Esophagus (tissue), 2 donors: ENCODE results near the gene GIMAP5. TPM values are rescaled to one million over a fixed set of nuclear protein-coding genes. Genes with fewer than 3 reads are reported as not detected.

ENCODE experiments used
- H3K27ac ChIP-seq, 2 donors: one replicate each; pipeline ENCODE4 v1.5.1; 2013; ENCODE audit warnings: low read depth in 2 of 2, mild to moderate bottlenecking in 2 of 2, inconsistent platforms in 1 of 2, low read length in 1 of 2, moderate library complexity in 1 of 2
- H3K27me3 ChIP-seq, 2 donors: one replicate each; pipeline ENCODE4 v1.6.1; 2013; ENCODE audit warnings: low read length in 2 of 2, control low read depth in 1 of 2, mild to moderate bottlenecking in 1 of 2; ENCODE audit not compliant: insufficient read depth in 2 of 2, control insufficient read depth in 1 of 2
- H3K36me3 ChIP-seq, 2 donors: one replicate each; pipeline ENCODE4 v1.6.1; 2013; ENCODE audit warnings: low read length in 1 of 2; ENCODE audit not compliant: control insufficient read depth in 2 of 2, insufficient read depth in 2 of 2
- H3K4me1 ChIP-seq, 2 donors: one replicate each; pipeline ENCODE4 v1.6.1; 2013; ENCODE audit warnings: low read length in 1 of 2; ENCODE audit not compliant: control insufficient read depth in 2 of 2, insufficient read depth in 2 of 2
- H3K4me3 ChIP-seq, 2 donors: one replicate each; pipeline ENCODE4 v1.5.1; 2013; ENCODE audit warnings: low read length in 2 of 2, mild to moderate bottlenecking in 2 of 2, low read depth in 1 of 2, moderate library complexity in 1 of 2
- H3K9me3 ChIP-seq, 2 donors: one replicate each; pipeline ENCODE4 v1.6.1; 2013; ENCODE audit warnings: mild to moderate bottlenecking in 2 of 2, low read depth in 1 of 2, low read length in 1 of 2, moderate library complexity in 1 of 2; ENCODE audit not compliant: control insufficient read depth in 2 of 2, insufficient read depth in 1 of 2
- WGBS, 2 donors: extraction: QIAGEN DNeasy Blood & Tissue Kit; methylation state at CpG; one replicate each; pipeline ENCODE4 v1.1.7; 2013; 5-methylcytosine and 5-hydroxymethylcytosine counted together
- polyA plus RNA-seq, 2 donors: library from polyadenylated mRNA; stranded (reverse); fragments of 200-250 nt; gene quantifications; one replicate each; pipeline ENCODE4 v1.2.3, GENCODE V29; 2013
- donor health status: healthy with polysubstance abuse.
- donor health status: Bipolar disorder and iron deficiency.

GIMAP5 gene
- polyA plus RNA-seq, 2 donors, result 5.2 to 7.6 TPM

GRCh38 chr7:150742286-150742968 is 5.2 kb downstream of the GIMAP5 start:
- no peaks in the 10 kb centered on the region for H3K27me3 ChIP-seq
- H3K36me3 ChIP-seq, result peaks cover 0 to 5% of the 10 kb centered on the region in 2 donors
- H3K27ac ChIP-seq, result no peak overlapping the region
- no peak overlapping the region for H3K4me3 ChIP-seq
- H3K9me3 ChIP-seq, result no peaks in the 10 kb centered on the region
- WGBS, 2 donors, result 81% methylated on average over 14 of the region's 14 CpGs
- peaks cover 0 to 3% of the 10 kb centered on the region in 2 donors for H3K4me1 ChIP-seq

GRCh38 chr7:150744041-150744656 is 6.9 kb downstream of the GIMAP5 start:
- Histone ChIP-seq H3K4me3 (no peak overlapping the region), H3K4me1 (peaks cover 0 to 3% of the 10 kb centered on the region in 2 donors), H3K27ac (no peak overlapping the region), H3K36me3 (peaks cover 0 to 5% of the 10 kb centered on the region in 2 donors), H3K27me3 (no peaks in the 10 kb centered on the region), H3K9me3 (no peaks in the 10 kb centered on the region)
- WGBS, 2 donors, result 74 to 78% methylated on average over 8 of the region's 8 CpGs

GRCh38 chr7:150745086-150745485 is 7.9 kb downstream of the GIMAP5 start:
- H3K27me3 ChIP-seq, result no peaks in the 10 kb centered on the region
- H3K36me3 ChIP-seq, result peaks cover 0 to 5% of the 10 kb centered on the region in 2 donors
- H3K4me1 ChIP-seq, result peaks cover 0 to 3% of the 10 kb centered on the region in 2 donors
- H3K9me3 ChIP-seq, result no peaks in the 10 kb centered on the region
- H3K27ac ChIP-seq, result no peak overlapping the region
- H3K4me3 ChIP-seq, result no peak overlapping the region
- 70 to 72% methylated on average over 5 of the region's 5 CpGs for WGBS, 2 donors

GRCh38 chr7:150745876-150746275 is 8.7 kb downstream of the GIMAP5 start:
- H3K9me3 ChIP-seq, result no peaks in the 10 kb centered on the region

GRCh38 chr7:150746921-150747320 is 9.7 kb downstream of the GIMAP5 start:
- H3K27me3 ChIP-seq, result peaks cover 0 to 3% of the 10 kb centered on the region in 2 donors
- H3K36me3 ChIP-seq, result peaks cover 0 to 5% of the 10 kb centered on the region in 2 donors
- no peaks in the 10 kb centered on the region for H3K9me3 ChIP-seq
- WGBS, 2 donors, result 84% methylated on average over 6 of the region's 6 CpGs
- peaks cover 0 to 3% of the 10 kb centered on the region in 2 donors for H3K4me1 ChIP-seq
- H3K27ac ChIP-seq, result no peak overlapping the region
- no peak overlapping the region for H3K4me3 ChIP-seq

More at GRCh38 chr7:150745876-150746275, 8.7 kb downstream of the GIMAP5 start:
- WGBS, 2 donors, result 52 to 79% methylated on average over 3 of the region's 3 CpGs
- Histone ChIP-seq H3K4me1 (peaks cover 0 to 3% of the 10 kb centered on the region in 2 donors), H3K27me3 (no peaks in the 10 kb centered on the region), H3K4me3 (no peak overlapping the region), H3K27ac (no peak overlapping the region), H3K36me3 (peaks cover 0 to 5% of the 10 kb centered on the region in 2 donors)

- Histone ChIP-seq H3K9me3 (no peaks in the 10 kb centered on the region), H3K27me3 (peaks cover 0 to 3% of the 10 kb centered on the region in 2 donors), H3K4me3 (no peak overlapping the region), H3K4me1 (no peaks in the 10 kb centered on the region), H3K27ac (no peak overlapping the region), H3K36me3 (no peaks in the 10 kb centered on the region)
- 67 to 69% methylated on average over 4 of the region's 4 CpGs for WGBS, 2 donors
Observed at GRCh38 chr7:150748376-150748775, 11.2 kb downstream of the GIMAP5 start.

- 44 to 54% methylated on average over 2 of the region's 2 CpGs for WGBS, 2 donors
- no peak overlapping the region for H3K4me3 ChIP-seq
- no peaks in the 10 kb centered on the region for H3K9me3 ChIP-seq
- no peaks in the 10 kb centered on the region for H3K36me3 ChIP-seq
- H3K27me3 ChIP-seq, result peaks cover 0 to 3% of the 10 kb centered on the region in 2 donors
- H3K27ac ChIP-seq, result no peak overlapping the region
- H3K4me1 ChIP-seq, result no peaks in the 10 kb centered on the region
Observed at GRCh38 chr7:150751702-150752101, 14.5 kb downstream of the GIMAP5 start.

- Histone ChIP-seq H3K9me3 (no peaks in the 10 kb centered on the region), H3K36me3 (no peaks in the 10 kb centered on the region), H3K4me1 (no peaks in the 10 kb centered on the region), H3K27ac (no peak overlapping the region), H3K4me3 (no peak overlapping the region), H3K27me3 (peaks cover 0 to 3% of the 10 kb centered on the region in 2 donors)
- WGBS, 2 donors, result 60 to 70% methylated on average over 6 of the region's 6 CpGs
Observed at GRCh38 chr7:150753239-150753638, 16.0 kb downstream of the GIMAP5 start.

GRCh38 chr7:150753826-150754603 is 16.8 kb downstream of the GIMAP5 start:
- Histone ChIP-seq H3K36me3 (no peaks in the 10 kb centered on the region), H3K27me3 (peaks cover 0 to 3% of the 10 kb centered on the region in 2 donors), H3K27ac (no peak overlapping the region), H3K9me3 (no peaks in the 10 kb centered on the region), H3K4me1 (no peaks in the 10 kb centered on the region), H3K4me3 (no peak overlapping the region)
- 34 to 37% methylated on average over 3 of the region's 3 CpGs for WGBS, 2 donors
